GM19467 (cell line): Measurements from ENCODE around the gene OR6Q1.

Experiments used
- ATAC-seq: cut with Tn5 transposase; IDR thresholded peaks from one replicate; pipeline ENCODE4 v1.9.1; 2021; ENCODE audit warnings: mild to moderate bottlenecking, moderate library complexity; ENCODE audit not compliant: unreplicated experiment

The OR6Q1 gene

GRCh38 chr11:58057481-58057880 lies 26.7 kb downstream of the OR6Q1 start:
- ATAC-seq = no peak

- ATAC-seq = no peak
Observed at GRCh38 chr11:58058276-58059006, 27.7 kb downstream of the OR6Q1 start.

- no peak for ATAC-seq
Observed at GRCh38 chr11:58059007-58059350, 28.2 kb downstream of the OR6Q1 start.

GRCh38 chr11:58060535-58060934 lies 29.8 kb downstream of the OR6Q1 start:
- no peak for ATAC-seq

- ATAC-seq = no peak
Observed at GRCh38 chr11:58060939-58061672, 30.4 kb downstream of the OR6Q1 start.

- ATAC-seq = no peak
Observed at GRCh38 chr11:58061813-58062212, 31.1 kb downstream of the OR6Q1 start.

GRCh38 chr11:58067685-58068084 lies 36.9 kb downstream of the OR6Q1 start:
- no peak for ATAC-seq

- ATAC-seq = no peak
Observed at GRCh38 chr11:58068655-58069054, 37.9 kb downstream of the OR6Q1 start.

- no peak for ATAC-seq
Observed at GRCh38 chr11:58070585-58070984, 39.8 kb downstream of the OR6Q1 start.

- no peak for ATAC-seq
Observed at GRCh38 chr11:58075781-58076180, 45.0 kb downstream of the OR6Q1 start.
